NCI-H2171 (cell line): ENCODE data around the gene TRIM29.

Experiments used
- DNase-seq: peaks from one replicate; lab custom pipeline; 2025; lab: John Stamatoyannopoulos, UW

The TRIM29 gene

DNA sequence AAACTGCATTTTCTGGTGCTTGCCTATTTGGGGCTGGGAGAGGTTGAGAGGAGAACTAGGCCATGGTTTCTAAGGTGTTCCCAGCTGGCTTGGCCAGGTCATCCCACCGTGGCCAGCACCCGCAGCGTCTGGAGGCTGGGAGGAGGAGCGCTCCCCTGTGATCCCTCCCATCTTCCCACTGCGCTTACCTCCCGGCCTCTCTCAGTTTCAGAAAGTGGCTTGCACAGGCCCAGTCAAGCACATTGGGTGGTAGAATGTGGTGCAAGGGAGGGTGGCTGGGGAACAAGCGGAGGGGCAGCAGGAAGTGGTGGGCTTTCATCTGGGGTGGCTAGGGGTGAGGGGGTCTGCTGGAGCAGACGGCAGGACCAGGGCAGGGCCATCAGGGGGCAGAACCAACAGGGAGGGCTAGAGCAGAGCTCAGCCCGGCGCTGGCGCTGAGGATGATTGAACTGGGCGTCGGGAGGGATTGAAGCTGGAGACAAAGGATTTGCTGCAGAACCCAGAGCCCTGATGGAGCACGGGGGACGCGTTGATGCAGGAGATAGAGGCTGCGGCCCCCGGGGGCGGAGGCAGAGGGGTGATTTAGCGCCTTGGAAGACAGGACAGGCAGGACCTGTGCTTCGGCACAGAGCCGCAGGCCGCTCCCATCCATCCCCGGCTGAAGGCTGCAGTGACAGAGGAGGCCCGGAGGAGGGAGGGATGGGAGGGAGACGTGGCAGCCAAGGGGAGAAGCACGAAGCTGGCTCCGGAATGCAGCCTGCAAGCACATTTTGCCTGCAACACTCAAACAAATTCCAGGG is 76.0 kb downstream of the TRIM29 start:
- DNase-seq = no peak
